Endothelial cell of umbilical vein (primary cell): ENCODE measurements around the gene C17orf107. TPM values are rescaled to one million over a fixed set of nuclear protein-coding genes. Genes with fewer than 3 reads are reported as not detected.

ENCODE experiments used
- BruUV-seq: library from RNA; stranded (reverse); fragments of 400-500 nt; replicated peaks from 2 replicates; lab custom pipeline; 2021; lab: Mats Ljungman, UMichigan
- CTCF ChIA-PET: fragments of 300-600, 350-600 bp; sonication (Branson Sonifier 250); formaldehyde crosslinking; loops from one replicate; lab custom pipeline; 2021; ENCODE audit warnings: antibody characterized with exemption, inconsistent platforms; lab: Charles Lee
- POLR2A ChIA-PET: fragments of 300-600, 350-600 bp; sonication (Branson Sonifier 250); formaldehyde crosslinking; loops from one replicate; lab custom pipeline; 2021; ENCODE audit warnings: antibody characterized with exemption, inconsistent platforms; lab: Charles Lee
- DNase-seq: peaks from one replicate; pipeline ENCODE4 v3.0.0-alpha.2; 2011; ENCODE audit warnings: low read depth, low spot score
- FAIRE-seq: peaks from 2 replicates; lab custom pipeline; 2011; peaks lifted over from hg19 to GRCh38; lab: Jason Lieb, UNC
- H2AFZ ChIP-seq: 2 replicates; pipeline ENCODE4 v1.6.0; 2012; ENCODE audit warnings: low read depth, low read length, control low read depth, inconsistent platforms
- H3K27ac ChIP-seq: 2 replicates; pipeline ENCODE4 v1.5.1; 2011; ENCODE audit warnings: low read depth, mild to moderate bottlenecking, control low read depth, low read length, moderate library complexity; ENCODE audit not compliant: insufficient read depth
- H3K27me3 ChIP-seq, 2 experiments: 2 replicates each; pipeline versions ENCODE4 v1.6.0 to v1.6.1; 2011; ENCODE audit warnings: low read length in 2 of 2, mixed read lengths in 1 of 2; ENCODE audit not compliant: control insufficient read depth in 2 of 2, insufficient read depth in 2 of 2
- H3K36me3 ChIP-seq, 2 experiments: 2 replicates in 1 of 2; 3 replicates in 1 of 2; pipeline ENCODE4 v1.5.1; 2011; ENCODE audit warnings: low read length in 2 of 2, mild to moderate bottlenecking in 1 of 2, moderate library complexity in 1 of 2; ENCODE audit not compliant: control insufficient read depth in 2 of 2, insufficient read depth in 2 of 2; ENCODE audit errors: extremely low read depth in 1 of 2
- H3K4me1 ChIP-seq: 3 replicates; pipeline ENCODE4 v1.5.1; 2011; ENCODE audit warnings: mild to moderate bottlenecking, low read length; ENCODE audit not compliant: control insufficient read depth, insufficient read depth; ENCODE audit errors: extremely low read depth
- H3K4me2 ChIP-seq: 2 replicates; pipeline ENCODE4 v1.6.1; 2011; ENCODE audit warnings: low read length, control low read depth, mixed read lengths; ENCODE audit not compliant: insufficient read depth
- H3K4me3 ChIP-seq, 3 experiments: fragments of 200-600 bp in 1 of 3; sonication (generic), shearing (Covaris generic) in 1 of 3; replicated peaks in 1 of 3; 2 replicates each; pipeline ENCODE4 v1.5.1; 2011 to 2016; ENCODE audit warnings: control low read depth in 3 of 3, low read length in 3 of 3, mild to moderate bottlenecking in 2 of 3, inconsistent platforms in 1 of 3, low read depth in 1 of 3, moderate library complexity in 1 of 3; ENCODE audit not compliant: insufficient read depth in 1 of 3
- H3K79me2 ChIP-seq: 2 replicates; pipeline ENCODE4 v1.6.0; 2012; ENCODE audit warnings: low read length, inconsistent platforms; ENCODE audit not compliant: control insufficient read depth, insufficient read depth
- H3K9ac ChIP-seq: replicated peaks from 2 replicates; pipeline ENCODE3; 2011; ENCODE audit warnings: low read length, control low read depth; ENCODE audit not compliant: insufficient read depth; ENCODE audit errors: extremely low read depth
- H3K9me1 ChIP-seq: replicated peaks from 3 replicates; pipeline ENCODE4 v1.6.0; 2011; ENCODE audit warnings: mild to moderate bottlenecking, low read length; ENCODE audit not compliant: control insufficient read depth, insufficient read depth; ENCODE audit errors: extremely low read depth
- H3K9me3 ChIP-seq: replicated peaks from 2 replicates; pipeline ENCODE4 v1.5.1; 2012; ENCODE audit warnings: low read length, inconsistent platforms; ENCODE audit not compliant: control insufficient read depth, insufficient read depth
- H4K20me1 ChIP-seq: replicated peaks from 2 replicates; pipeline ENCODE3; 2011; ENCODE audit warnings: mild to moderate bottlenecking, low read length; ENCODE audit not compliant: control insufficient read depth, insufficient read depth; ENCODE audit errors: extremely low read depth
- FOS ChIP-seq: IDR thresholded peaks from 2 replicates; pipeline ENCODE4 v1.6.1; 2011; ENCODE audit warnings: mild to moderate bottlenecking, low read length, moderate library complexity, borderline replicate concordance; ENCODE audit not compliant: insufficient read depth
- GATA2 ChIP-seq: IDR thresholded peaks from 2 replicates; pipeline ENCODE4 v1.7.0; 2011; ENCODE audit warnings: low read depth, mild to moderate bottlenecking, moderate library complexity, mixed read lengths, low read length; ENCODE audit not compliant: insufficient read length, insufficient read depth
- JUN ChIP-seq: IDR thresholded peaks from 2 replicates; pipeline ENCODE4 v1.6.1; 2011; ENCODE audit warnings: borderline replicate concordance, low read depth; ENCODE audit not compliant: insufficient read length, insufficient read depth
- POLR2A ChIP-seq: IDR thresholded peaks from 2 replicates; pipeline ENCODE4 v1.6.1; 2012; ENCODE audit warnings: low read depth, mild to moderate bottlenecking, control low read depth, low read length
- POLR2AphosphoS5 ChIP-seq: IDR thresholded peaks from 2 replicates; pipeline ENCODE4 v1.6.1; 2012; ENCODE audit warnings: low read depth, mild to moderate bottlenecking, control low read depth, low read length, moderate library complexity; ENCODE audit not compliant: insufficient read depth
- dilution Hi-C: fragments of 300-500 bp; cut with MboI; formaldehyde crosslinking; loops from one replicate; pipeline ENCODE4 v1.15.0; 2019; ENCODE audit warnings: low sequenced_read_pairs; ENCODE audit not compliant: extremely low pct_ligation_motif_present
- intact Hi-C: fragments of 100-400 bp; cut with micrococcal nuclease; formaldehyde crosslinking; loops from one replicate; pipeline ENCODE4 v1.10.0; 2022
- polyA plus RNA-seq, 4 experiments: library from polyadenylated mRNA; depleted of rRNA in 3 of 4; stranded (reverse) in 3 of 4; unstranded in 1 of 4; fragments of >200 nt; gene quantifications; 2 replicates each; pipeline versions ENCODE4 v1.2.1 to v1.2.3, GENCODE V29; 2011 to 2012; ENCODE audit warnings: missing spikeins in 1 of 4
- total RNA-seq: library from RNA; stranded (reverse); gene quantifications from 2 replicates; pipeline ENCODE4 v1.2.3, GENCODE V29; 2021
- TF ChIP-seq, protein P1 (sequence below): IDR thresholded peaks from 2 replicates; pipeline ENCODE4 v1.6.1; 2011; ENCODE audit not compliant: insufficient read depth, insufficient read length
- TF ChIP-seq, protein P2 (sequence below), 2 donors: IDR thresholded peaks; 1 replicate in 1 of 2; 2 replicates in 1 of 2; pipeline ENCODE4 v1.5.1; 2011; ENCODE audit warnings: low read length in 2 of 2, mild to moderate bottlenecking in 2 of 2, moderate library complexity in 2 of 2, control low read depth in 1 of 2, inconsistent platforms in 1 of 2, low read depth in 1 of 2; ENCODE audit not compliant: insufficient read depth in 1 of 2; ENCODE audit errors: extremely low read depth in 1 of 2

Gene C17orf107
- total and polyA plus RNA-seq, 2 donors (not counting 3 experiments of a cell fraction or from before 2014, with no cell fraction given) = 0.68 to 1.0 TPM

DNA sequence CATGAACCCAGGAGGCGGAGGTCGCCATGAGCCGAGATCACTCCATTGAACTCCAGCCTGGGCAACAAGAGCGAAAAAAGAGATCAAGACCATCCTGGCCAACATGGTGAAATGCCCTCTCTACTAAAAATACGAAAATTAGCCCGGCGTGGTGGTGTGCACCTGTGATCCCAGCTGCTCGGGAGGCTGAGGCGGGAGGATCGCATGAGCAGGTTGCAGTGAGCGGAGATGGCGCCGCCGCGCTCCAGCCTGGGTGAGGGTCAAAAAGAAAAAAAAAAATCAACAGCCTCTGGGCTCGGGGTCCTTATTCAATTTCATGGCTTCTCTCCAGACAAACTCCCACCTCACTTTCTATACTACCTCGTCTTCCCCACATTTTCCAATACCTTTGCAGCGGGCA lies 29.5 kb downstream of the C17orf107 start:
- Histone ChIP-seq H3K4me2 (no peak overlapping the region), H3K27me3 (no peaks in the 10 kb centered on the region), H3K4me1 (no peaks in the 10 kb centered on the region), H3K27ac (no peak overlapping the region), H3K4me3 (no peak overlapping the region), H3K9ac (no peak overlapping the region), H3K79me2 (no peaks in the 10 kb centered on the region), H2AFZ (no peak overlapping the region), H3K36me3 (no peaks in the 10 kb centered on the region), H4K20me1 (no peaks in the 10 kb centered on the region), H3K9me1 (no peaks in the 10 kb centered on the region), H3K9me3 (no peaks in the 10 kb centered on the region)
- ChIA-PET POLR2A (no interaction called here), CTCF (interaction anchor here (1.7 kb wide), 1 partner anchor 9 kb away, joined by 6 read pairs; no protein-coding TSS in a partner anchor)
- no peak for TF ChIP-seq POLR2AphosphoS5
- TF ChIP-seq POLR2A = no peak
- TF ChIP-seq FOS = no peak
- TF ChIP-seq, protein P1, sequence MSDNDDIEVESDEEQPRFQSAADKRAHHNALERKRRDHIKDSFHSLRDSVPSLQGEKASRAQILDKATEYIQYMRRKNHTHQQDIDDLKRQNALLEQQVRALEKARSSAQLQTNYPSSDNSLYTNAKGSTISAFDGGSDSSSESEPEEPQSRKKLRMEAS = no peak
- TF ChIP-seq, protein P2, sequence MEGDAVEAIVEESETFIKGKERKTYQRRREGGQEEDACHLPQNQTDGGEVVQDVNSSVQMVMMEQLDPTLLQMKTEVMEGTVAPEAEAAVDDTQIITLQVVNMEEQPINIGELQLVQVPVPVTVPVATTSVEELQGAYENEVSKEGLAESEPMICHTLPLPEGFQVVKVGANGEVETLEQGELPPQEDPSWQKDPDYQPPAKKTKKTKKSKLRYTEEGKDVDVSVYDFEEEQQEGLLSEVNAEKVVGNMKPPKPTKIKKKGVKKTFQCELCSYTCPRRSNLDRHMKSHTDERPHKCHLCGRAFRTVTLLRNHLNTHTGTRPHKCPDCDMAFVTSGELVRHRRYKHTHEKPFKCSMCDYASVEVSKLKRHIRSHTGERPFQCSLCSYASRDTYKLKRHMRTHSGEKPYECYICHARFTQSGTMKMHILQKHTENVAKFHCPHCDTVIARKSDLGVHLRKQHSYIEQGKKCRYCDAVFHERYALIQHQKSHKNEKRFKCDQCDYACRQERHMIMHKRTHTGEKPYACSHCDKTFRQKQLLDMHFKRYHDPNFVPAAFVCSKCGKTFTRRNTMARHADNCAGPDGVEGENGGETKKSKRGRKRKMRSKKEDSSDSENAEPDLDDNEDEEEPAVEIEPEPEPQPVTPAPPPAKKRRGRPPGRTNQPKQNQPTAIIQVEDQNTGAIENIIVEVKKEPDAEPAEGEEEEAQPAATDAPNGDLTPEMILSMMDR (IDR thresholded peaks at IDR 0.05; ENCODE audit: extremely low read depth in 1 of 2, insufficient read depth in 1 of 2, low read depth in 1 of 2, low read length in 2 of 2) = no peak
- no peak for TF ChIP-seq JUN
- no peak for TF ChIP-seq GATA2
- intact Hi-C loops = no loop called here
- FAIRE-seq (no peak), DNase-seq (no peak)
- TSS peak; percentile 9 for BruUV-seq
- dilution Hi-C loops = no loop called here
